IPS-NIHi7 (cell line): Measurements from ENCODE around the gene NRG3.

Source experiments
- DNase-seq: peaks from one replicate; pipeline ENCODE4 v3.0.0; 2012; ENCODE audit warnings: mixed read lengths; ENCODE audit errors: extremely low spot score

Gene NRG3

GRCh38 chr10:82213784-82214183 is 338.8 kb downstream of the NRG3 start:
- no peak for DNase-seq

- DNase-seq, result no peak
Measured at GRCh38 chr10:82221056-82221455, 346.1 kb downstream of the NRG3 start.

- DNase-seq, result peak; percentile 67
Measured at GRCh38 chr10:82221601-82222149, 346.7 kb downstream of the NRG3 start.

GRCh38 chr10:82228701-82229100 is 353.7 kb downstream of the NRG3 start:
- DNase-seq, result no peak

GRCh38 chr10:82234173-82234572 is 359.2 kb downstream of the NRG3 start:
- DNase-seq, result no peak

- no peak for DNase-seq
Measured at GRCh38 chr10:82236084-82236731, 361.2 kb downstream of the NRG3 start.

- DNase-seq, result no peak
Measured at GRCh38 chr10:82238291-82238690, 363.3 kb downstream of the NRG3 start.

- no peak for DNase-seq
Measured at GRCh38 chr10:82240408-82240807, 365.4 kb downstream of the NRG3 start.

GRCh38 chr10:82242778-82243177 is 367.8 kb downstream of the NRG3 start:
- DNase-seq, result no peak

GRCh38 chr10:82245157-82245556 is 370.2 kb downstream of the NRG3 start:
- no peak for DNase-seq

- DNase-seq, result no peak
Measured at GRCh38 chr10:82245906-82246560, 371.0 kb downstream of the NRG3 start.

GRCh38 chr10:82249141-82249540 is 374.1 kb downstream of the NRG3 start:
- no peak for DNase-seq

GRCh38 chr10:82251222-82251906 is 376.4 kb downstream of the NRG3 start:
- peak; percentile 61 for DNase-seq

GRCh38 chr10:82252081-82252480 is 377.1 kb downstream of the NRG3 start:
- DNase-seq, result no peak

GRCh38 chr10:82254237-82254636 is 379.2 kb downstream of the NRG3 start:
- no peak for DNase-seq

GRCh38 chr10:82256275-82256674 is 381.3 kb downstream of the NRG3 start:
- DNase-seq, result peak; percentile 27

GRCh38 chr10:82266438-82266837 is 391.4 kb downstream of the NRG3 start:
- no peak for DNase-seq

GRCh38 chr10:82267014-82267413 is 392.0 kb downstream of the NRG3 start:
- no peak for DNase-seq

GRCh38 chr10:82267465-82267864 is 392.5 kb downstream of the NRG3 start:
- DNase-seq, result no peak

GRCh38 chr10:82267960-82268359 is 393.0 kb downstream of the NRG3 start:
- no peak for DNase-seq

GRCh38 chr10:82277591-82277990 is 402.6 kb downstream of the NRG3 start:
- no peak for DNase-seq

- no peak for DNase-seq
Measured at GRCh38 chr10:82278401-82279182, 403.6 kb downstream of the NRG3 start.
